SK-N-SH treated with all-trans-retinoic acid at 6 μM for 48 hours (cell line): ENCODE results near the gene PLA1A.

ENCODE experiments used
- ATAC-seq: fragments of 200-7000 bp; cut with Tn5 transposase; 3 replicates; pipeline ENCODE4 v1.9.1; 2020; ENCODE audit warnings: mild to moderate bottlenecking, moderate library complexity
- ARNTL ChIP-seq: fragments of 450-650 bp; formaldehyde crosslinking; IDR thresholded peaks from 2 replicates; pipeline ENCODE4 v1.5.0; 2020; ENCODE audit warnings: low read depth, mild to moderate bottlenecking, moderate library complexity, borderline replicate concordance
- BACH2 ChIP-seq: fragments of 250-450 bp; sonication (Bioruptor Pico); IDR thresholded peaks from 2 replicates; pipeline ENCODE4 v1.9.0; 2021; ENCODE audit warnings: mild to moderate bottlenecking, borderline replicate concordance
- CREB5 ChIP-seq: fragments of 250-450 bp; sonication (Bioruptor Pico); IDR thresholded peaks from 2 replicates; pipeline ENCODE4 v1.5.1; 2020; ENCODE audit warnings: low read depth, mild to moderate bottlenecking, moderate library complexity
- CSDC2 ChIP-seq: fragments of 250-450 bp; sonication (Bioruptor Pico); IDR thresholded peaks from 2 replicates; pipeline ENCODE4 v1.5.0; 2020; ENCODE audit warnings: mild to moderate bottlenecking, moderate library complexity
- ESRRG ChIP-seq: fragments of 250-450 bp; sonication (Bioruptor Pico); IDR thresholded peaks from 2 replicates; pipeline ENCODE4 v1.6.1; 2021; ENCODE audit warnings: mild to moderate bottlenecking
- GLIS3 ChIP-seq: fragments of 250-450 bp; sonication (Bioruptor Pico); IDR thresholded peaks from 2 replicates; pipeline ENCODE4 v1.5.0; 2020; ENCODE audit warnings: mild to moderate bottlenecking, moderate library complexity
- ISL1 ChIP-seq: fragments of 250-450 bp; sonication (Bioruptor Pico); IDR thresholded peaks from 2 replicates; pipeline ENCODE4 v2.1.2; 2022; ENCODE audit warnings: mild to moderate bottlenecking, moderate library complexity
- OSR1 ChIP-seq: fragments of 250-450 bp; sonication (Bioruptor Pico); IDR thresholded peaks from 2 replicates; pipeline ENCODE4 v1.8.0; 2022; ENCODE audit warnings: moderate library complexity, mild to moderate bottlenecking, inconsistent platforms
- PATZ1 ChIP-seq: fragments of 250-450 bp; sonication (Bioruptor Pico); IDR thresholded peaks from 2 replicates; pipeline ENCODE4 v1.8.0; 2020; ENCODE audit warnings: mild to moderate bottlenecking, moderate library complexity, borderline replicate concordance
- POU6F1 ChIP-seq: fragments of 250-450 bp; sonication (Bioruptor Pico); IDR thresholded peaks from 2 replicates; pipeline ENCODE4 v1.8.0; 2021; ENCODE audit warnings: low read depth, mild to moderate bottlenecking, moderate library complexity, borderline replicate concordance
- PPARA ChIP-seq: fragments of 250-450 bp; sonication (Bioruptor Pico); IDR thresholded peaks from 2 replicates; pipeline ENCODE4 v1.5.0; 2020; ENCODE audit warnings: mild to moderate bottlenecking, borderline replicate concordance
- RARB ChIP-seq: fragments of 250-450 bp; sonication (Bioruptor Pico); IDR thresholded peaks from 2 replicates; pipeline ENCODE4 v1.8.0; 2021; ENCODE audit warnings: mild to moderate bottlenecking, moderate library complexity
- SNAI2 ChIP-seq: fragments of 250-450 bp; sonication (Bioruptor Pico); IDR thresholded peaks from 2 replicates; pipeline ENCODE4 v1.5.0; 2020; ENCODE audit warnings: mild to moderate bottlenecking, moderate library complexity
- TCF4 ChIP-seq: fragments of 250-450 bp; sonication (Bioruptor Pico); IDR thresholded peaks from 2 replicates; pipeline ENCODE4 v1.8.0; 2021; ENCODE audit warnings: mild to moderate bottlenecking, moderate library complexity, borderline replicate concordance
- TOX ChIP-seq: fragments of 250-450 bp; sonication (Bioruptor Pico); IDR thresholded peaks from 2 replicates; pipeline ENCODE4 v1.8.0; 2021; ENCODE audit warnings: mild to moderate bottlenecking, moderate library complexity, borderline replicate concordance
- TSHZ2 ChIP-seq: fragments of 250-450 bp; sonication (Bioruptor Pico); IDR thresholded peaks from 2 replicates; pipeline ENCODE4 v1.5.0; 2020; ENCODE audit warnings: mild to moderate bottlenecking, moderate library complexity
- ZC3H10 ChIP-seq: fragments of 250-450 bp; sonication (Bioruptor Pico); IDR thresholded peaks from 2 replicates; pipeline ENCODE4 v1.5.1; 2021; ENCODE audit warnings: mild to moderate bottlenecking, moderate library complexity
- ZFP3 ChIP-seq: fragments of 250-450 bp; sonication (Bioruptor Pico); IDR thresholded peaks from 2 replicates; pipeline ENCODE4 v1.5.0; 2020; ENCODE audit warnings: mild to moderate bottlenecking, moderate library complexity
- ZFP30 ChIP-seq: fragments of 450-650 bp; formaldehyde crosslinking; IDR thresholded peaks from 2 replicates; pipeline ENCODE4 v1.5.0; 2022; ENCODE audit warnings: mild to moderate bottlenecking, moderate library complexity
- ZNF565 ChIP-seq: fragments of 450-650 bp; formaldehyde crosslinking; conservative IDR thresholded peaks from 2 replicates; pipeline ENCODE4 v1.5.0; 2020; ENCODE audit warnings: low read depth, mild to moderate bottlenecking, moderate library complexity
- ZNF8 ChIP-seq: fragments of 450-650 bp; formaldehyde crosslinking; IDR thresholded peaks from 2 replicates; pipeline ENCODE4 v1.5.0; 2020; ENCODE audit warnings: mild to moderate bottlenecking, moderate library complexity

The PLA1A gene

GRCh38 chr3:119636891-119637611, 39.4 kb downstream of the PLA1A start:
- no peak for ATAC-seq
- no peak for TF ChIP-seq GLIS3
- TF ChIP-seq BACH2: no peak
- TF ChIP-seq SNAI2 (CRISPR knock-in tag): no peak
- TF ChIP-seq ARNTL (CRISPR knock-in tag): no peak
- no peak for TF ChIP-seq OSR1
- TF ChIP-seq ZC3H10 (CRISPR knock-in tag): no peak
- no peak for TF ChIP-seq ZNF565 (CRISPR knock-in tag)
- TF ChIP-seq RARB (CRISPR knock-in tag): no peak

GRCh38 chr3:119637679-119638477, 40.2 kb downstream of the PLA1A start:
- TF ChIP-seq ZC3H10 (CRISPR knock-in tag) (peak; percentile 27; the same call in 1 of the 2 replicates), CSDC2 (CRISPR knock-in tag) (peak; percentile 86; the same call in 1 of the 2 replicates), ZNF8 (no peak), PATZ1 (CRISPR knock-in tag) (0 out of 2 replicates have a peak, but pooled peaks have one; percentile 12), ISL1 (CRISPR knock-in tag) (peak; percentile 79), TOX (CRISPR knock-in tag) (no peak), POU6F1 (CRISPR knock-in tag) (no peak), PPARA (CRISPR knock-in tag) (no peak), TSHZ2 (CRISPR knock-in tag) (0 out of 2 replicates have a peak, but pooled peaks have one; percentile 9), ZFP3 (peak; percentile 13; the same call in 1 of the 2 replicates), TCF4 (CRISPR knock-in tag) (peak; percentile 49; the same call in 1 of the 2 replicates), ZFP30 (CRISPR knock-in tag) (no peak), SNAI2 (CRISPR knock-in tag) (no peak; the same call in 1 of the 2 replicates)
- peak; percentile 86 for ATAC-seq

- 0 out of 2 replicates have a peak, but pooled peaks have one; percentile 64 for TF ChIP-seq ZNF565 (CRISPR knock-in tag)
- peak; percentile 11; the same call in 1 of the 2 replicates for TF ChIP-seq ISL1 (CRISPR knock-in tag)
- peak; percentile 70 for TF ChIP-seq TSHZ2 (CRISPR knock-in tag)
- TF ChIP-seq TCF4 (CRISPR knock-in tag): peak; percentile 95
- 0 out of 2 replicates have a peak, but pooled peaks have one; percentile 70 for TF ChIP-seq GLIS3
- peak; percentile 21; the same call in 1 of the 2 replicates for TF ChIP-seq CREB5 (CRISPR knock-in tag)
- peak; percentile 49; the same call in 1 of the 2 replicates for TF ChIP-seq ESRRG (CRISPR knock-in tag)
- TF ChIP-seq CSDC2 (CRISPR knock-in tag): 0 out of 2 replicates have a peak, but pooled peaks have one; percentile 32
- no peak for TF ChIP-seq ZNF8
- TF ChIP-seq TOX (CRISPR knock-in tag): no peak
- no peak for ATAC-seq
Measured at GRCh38 chr3:119639494-119640350, 42.0 kb downstream of the PLA1A start.
